ES-I3 (cell line): Measurements from ENCODE around the gene IL1F10.

ENCODE experiments used
- H3K36me3 ChIP-seq: 2 replicates; pipeline ENCODE4 v1.6.1; 2013; ENCODE audit warnings: mild to moderate bottlenecking, low read length, control low read depth, moderate library complexity; ENCODE audit not compliant: insufficient read depth
- H3K4me1 ChIP-seq: 2 replicates; pipeline ENCODE4 v1.6.1; 2013; ENCODE audit warnings: mild to moderate bottlenecking, control low read depth, low read length; ENCODE audit not compliant: insufficient read depth
- H3K9ac ChIP-seq: 2 replicates; pipeline ENCODE4 v1.6.1; 2013; ENCODE audit warnings: low read depth, mild to moderate bottlenecking, low read length, moderate library complexity
- H3K9me3 ChIP-seq: 2 replicates; pipeline ENCODE4 v1.6.1; 2013; ENCODE audit warnings: mild to moderate bottlenecking, low read length, moderate library complexity; ENCODE audit not compliant: control insufficient read depth, insufficient read depth

Gene IL1F10

GRCh38 chr2:113102133-113102532 is 34.4 kb downstream of the IL1F10 start:
- H3K36me3 ChIP-seq = no peaks in the 10 kb centered on the region
- H3K9ac ChIP-seq = no peak overlapping the region
- H3K9me3 ChIP-seq = no peaks in the 10 kb centered on the region
- no peaks in the 10 kb centered on the region for H3K4me1 ChIP-seq

GRCh38 chr2:113103277-113103676 is 35.5 kb downstream of the IL1F10 start:
- Histone ChIP-seq H3K9me3 (no peaks in the 10 kb centered on the region), H3K36me3 (no peaks in the 10 kb centered on the region), H3K4me1 (no peaks in the 10 kb centered on the region), H3K9ac (no peak overlapping the region)

- H3K36me3 ChIP-seq = no peaks in the 10 kb centered on the region
- no peak overlapping the region for H3K9ac ChIP-seq
Observed at GRCh38 chr2:113104054-113104611, 36.4 kb downstream of the IL1F10 start.

GRCh38 chr2:113105047-113105785 is 37.4 kb downstream of the IL1F10 start:
- Histone ChIP-seq H3K4me1 (no peaks in the 10 kb centered on the region), H3K9ac (no peak overlapping the region), H3K9me3 (no peaks in the 10 kb centered on the region), H3K36me3 (no peaks in the 10 kb centered on the region)

More at GRCh38 chr2:113104054-113104611, 36.4 kb downstream of the IL1F10 start:
- no peaks in the 10 kb centered on the region for H3K4me1 ChIP-seq
- no peaks in the 10 kb centered on the region for H3K9me3 ChIP-seq

- Histone ChIP-seq H3K9ac (no peak overlapping the region), H3K9me3 (no peaks in the 10 kb centered on the region), H3K4me1 (peaks cover 9% of the 10 kb centered on the region), H3K36me3 (no peaks in the 10 kb centered on the region)
Observed at GRCh38 chr2:113111121-113111520, 43.4 kb downstream of the IL1F10 start.

GRCh38 chr2:113111823-113112287 is 44.1 kb downstream of the IL1F10 start:
- H3K9me3 ChIP-seq = no peaks in the 10 kb centered on the region

GRCh38 chr2:113112441-113112840 is 44.7 kb downstream of the IL1F10 start:
- Histone ChIP-seq H3K36me3 (no peaks in the 10 kb centered on the region), H3K9ac (no peak overlapping the region), H3K4me1 (peaks cover 9% of the 10 kb centered on the region), H3K9me3 (no peaks in the 10 kb centered on the region)

More at GRCh38 chr2:113111823-113112287, 44.1 kb downstream of the IL1F10 start:
- H3K36me3 ChIP-seq = no peaks in the 10 kb centered on the region
- peaks cover 9% of the 10 kb centered on the region for H3K4me1 ChIP-seq
- no peak overlapping the region for H3K9ac ChIP-seq

- H3K9me3 ChIP-seq = no peaks in the 10 kb centered on the region
- H3K9ac ChIP-seq = no peak overlapping the region
- H3K36me3 ChIP-seq = no peaks in the 10 kb centered on the region
- peaks cover 9% of the 10 kb centered on the region for H3K4me1 ChIP-seq
Observed at GRCh38 chr2:113112871-113113270, 45.1 kb downstream of the IL1F10 start.

GRCh38 chr2:113113807-113114206 is 46.0 kb downstream of the IL1F10 start:
- Histone ChIP-seq H3K9me3 (no peaks in the 10 kb centered on the region), H3K36me3 (no peaks in the 10 kb centered on the region), H3K9ac (no peak overlapping the region), H3K4me1 (peaks cover 9% of the 10 kb centered on the region)

- Histone ChIP-seq H3K4me1 (peaks cover 9% of the 10 kb centered on the region), H3K9me3 (no peaks in the 10 kb centered on the region), H3K9ac (no peak overlapping the region), H3K36me3 (no peaks in the 10 kb centered on the region)
Observed at GRCh38 chr2:113114224-113114945, 46.6 kb downstream of the IL1F10 start.

GRCh38 chr2:113114996-113115395 is 47.2 kb downstream of the IL1F10 start:
- Histone ChIP-seq H3K4me1 (peaks cover 9% of the 10 kb centered on the region), H3K9ac (no peak overlapping the region), H3K36me3 (no peaks in the 10 kb centered on the region), H3K9me3 (no peaks in the 10 kb centered on the region)

- H3K9me3 ChIP-seq = no peaks in the 10 kb centered on the region
- no peaks in the 10 kb centered on the region for H3K36me3 ChIP-seq
- H3K4me1 ChIP-seq = peaks cover 9% of the 10 kb centered on the region
- H3K9ac ChIP-seq = no peak overlapping the region
Observed at GRCh38 chr2:113116100-113116958, 48.6 kb downstream of the IL1F10 start.

GRCh38 chr2:113117541-113118262 is 49.9 kb downstream of the IL1F10 start:
- Histone ChIP-seq H3K9ac (no peak overlapping the region), H3K9me3 (no peaks in the 10 kb centered on the region), H3K4me1 (peaks cover 4% of the 10 kb centered on the region), H3K36me3 (no peaks in the 10 kb centered on the region)
